Measurements from ENCODE around the gene GP1BB.
"Not testable (repeated sequence)": the region's sequence is repeated elsewhere in the genome, so short reads cannot be mapped to it uniquely, and the experiment has no call there.

The GP1BB gene

GRCh38 chr22:19691721-19692341, 31.5 kb upstream of the GP1BB start:
- DNase-seq (ENCODE audit: low read depth, low spot score): no peak
- no peak for TF ChIP-seq CTCF (IDR thresholded peaks at IDR 0.05; ENCODE audit: insufficient read depth, low read length, missing control alignments)
- ChIA-PET POLR2A (no interaction called here), CTCF (interaction anchor here (0.7 to 4.7 kb wide), 4 partner anchors 9 to 62 kb away, joined by 3 to 39 read pairs (median 4); no protein-coding TSS in a partner anchor)
- H3K4me3 ChIP-seq (ENCODE audit: low read depth, low read length): no peak overlapping the region

- no peak overlapping the region for H3K4me3 ChIP-seq (ENCODE audit: low read depth, low read length)
- POLR2A ChIA-PET: no interaction called here
- no peak for DNase-seq (ENCODE audit: low read depth, low spot score)
- CTCF ChIA-PET: no interaction called here
- no peak for TF ChIP-seq CTCF (IDR thresholded peaks at IDR 0.05; ENCODE audit: insufficient read depth, low read length, missing control alignments)
Observed at GRCh38 chr22:19693581-19693980, 29.8 kb upstream of the GP1BB start.

- TF ChIP-seq CTCF (IDR thresholded peaks at IDR 0.05; ENCODE audit: insufficient read depth, low read length, missing control alignments): no peak
- CTCF ChIA-PET: no interaction called here
- no peak for DNase-seq (ENCODE audit: low read depth, low spot score)
- no peak overlapping the region for H3K4me3 ChIP-seq (ENCODE audit: low read depth, low read length)
- POLR2A ChIA-PET: interaction anchor here (0.7 kb wide), 1 partner anchor 16 kb away, joined by 3 read pairs; no protein-coding TSS in a partner anchor
Observed at GRCh38 chr22:19693981-19694670, 29.2 kb upstream of the GP1BB start.

- DNase-seq (ENCODE audit: low read depth, low spot score): no peak
- no peak for TF ChIP-seq CTCF (IDR thresholded peaks at IDR 0.05; ENCODE audit: insufficient read depth, low read length, missing control alignments)
- H3K4me3 ChIP-seq (ENCODE audit: low read depth, low read length): no peak overlapping the region
- ChIA-PET POLR2A (interaction anchor here (0.7 kb wide), 1 partner anchor 15 kb away, joined by 3 read pairs; no protein-coding TSS in a partner anchor), CTCF (no interaction called here)
Observed at GRCh38 chr22:19694696-19695095, 28.6 kb upstream of the GP1BB start.

GRCh38 chr22:19696504-19697276, 26.6 kb upstream of the GP1BB start:
- no peak for DNase-seq (ENCODE audit: low read depth, low spot score)
- POLR2A ChIA-PET: no interaction called here
- no peak overlapping the region for H3K4me3 ChIP-seq (ENCODE audit: low read depth, low read length)
- CTCF ChIA-PET: interaction anchor here (0.6 to 1.5 kb wide), 3 partner anchors 14 to 19 kb away, joined by 3 read pairs; no protein-coding TSS in a partner anchor
- no peak for TF ChIP-seq CTCF (IDR thresholded peaks at IDR 0.05; ENCODE audit: insufficient read depth, low read length, missing control alignments)

- DNase-seq (ENCODE audit: low read depth, low spot score): not testable (repeated sequence)
- ChIA-PET POLR2A (interaction anchor here (0.6 kb wide), 1 partner anchor 34 kb away, joined by 3 read pairs; no protein-coding TSS in a partner anchor), CTCF (interaction anchor here (0.7 to 1.0 kb wide), 2 partner anchors 8 to 19 kb away, joined by 3 to 4 read pairs; no protein-coding TSS in a partner anchor)
Observed at GRCh38 chr22:19697871-19698270, 25.5 kb upstream of the GP1BB start.

More at GRCh38 chr22:19697871-19698270, 25.5 kb upstream of the GP1BB start:
- not testable (repeated sequence) for H3K4me3 ChIP-seq (ENCODE audit: low read depth, low read length)
